HL-60 (cell line): ENCODE results near the gene IKBKG.

Experiments used
- DNase-seq, 2 experiments: peaks; one replicate each; pipeline ENCODE4 v3.0.0-alpha.2; 2010 to 2020; ENCODE audit warnings: low read depth in 1 of 2, low spot score in 1 of 2
- H3K27ac ChIP-seq: fragments of 250-450 bp; sonication (Bioruptor Pico); replicated peaks from 2 replicates; pipeline ENCODE4 v1.5.1; 2020; ENCODE audit warnings: mild to moderate bottlenecking, moderate library complexity
- H3K27me3 ChIP-seq: fragments of 250-450 bp; sonication (Bioruptor Pico); 2 replicates; pipeline ENCODE4 v1.5.1; 2021; ENCODE audit warnings: mild to moderate bottlenecking, moderate library complexity; ENCODE audit not compliant: insufficient read depth, poor library complexity, severe bottlenecking
- H3K4me3 ChIP-seq: replicated peaks from 2 replicates; pipeline ENCODE4 v1.5.1; 2011; ENCODE audit warnings: mild to moderate bottlenecking, control low read depth, low read length; ENCODE audit not compliant: insufficient read depth
- GABPA ChIP-seq: IDR thresholded peaks from 2 replicates; pipeline ENCODE4 v1.6.1; 2012; ENCODE audit warnings: low read depth
- POLR2AphosphoS5 ChIP-seq: IDR thresholded peaks from 2 replicates; pipeline ENCODE4 v1.6.1; 2012; ENCODE audit warnings: low read depth
- SPI1 ChIP-seq: IDR thresholded peaks from 2 replicates; pipeline ENCODE4 v1.6.1; 2012; ENCODE audit warnings: low read depth, mild to moderate bottlenecking, borderline replicate concordance
- TF ChIP-seq, protein P1 (sequence below): IDR thresholded peaks from one replicate; pipeline ENCODE4 v1.5.1; 2011; ENCODE audit warnings: low read length, control low read depth, inconsistent platforms; ENCODE audit not compliant: insufficient read depth
- TF ChIP-seq, protein P2 (sequence below): IDR thresholded peaks from 2 replicates; pipeline ENCODE4 v1.6.1; 2012; ENCODE audit warnings: low read depth; ENCODE audit not compliant: insufficient replicate concordance

Gene IKBKG

DNA sequence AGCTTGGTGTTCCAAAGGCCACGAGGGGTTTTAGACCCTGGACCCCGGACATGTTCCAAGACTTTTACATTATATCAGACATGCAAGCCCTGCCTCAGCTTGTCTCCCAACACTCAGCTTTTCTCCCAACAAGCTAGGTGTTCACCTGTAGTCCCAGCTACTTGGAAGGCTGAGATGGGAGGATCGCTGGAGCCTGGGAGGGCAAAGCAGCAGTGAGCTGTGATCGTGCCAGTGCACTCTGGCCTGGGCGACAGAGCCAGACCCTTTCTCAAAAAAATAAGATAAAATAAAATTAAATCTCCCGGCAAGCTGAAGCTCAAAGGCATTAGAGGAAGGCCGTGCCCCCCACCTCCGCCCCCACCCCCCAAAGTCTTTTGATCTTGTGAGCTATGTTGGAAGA is 51.2 kb downstream of the IKBKG start:
- TF ChIP-seq GABPA, result no peak
- TF ChIP-seq SPI1, result no peak
- TF ChIP-seq, protein P1, sequence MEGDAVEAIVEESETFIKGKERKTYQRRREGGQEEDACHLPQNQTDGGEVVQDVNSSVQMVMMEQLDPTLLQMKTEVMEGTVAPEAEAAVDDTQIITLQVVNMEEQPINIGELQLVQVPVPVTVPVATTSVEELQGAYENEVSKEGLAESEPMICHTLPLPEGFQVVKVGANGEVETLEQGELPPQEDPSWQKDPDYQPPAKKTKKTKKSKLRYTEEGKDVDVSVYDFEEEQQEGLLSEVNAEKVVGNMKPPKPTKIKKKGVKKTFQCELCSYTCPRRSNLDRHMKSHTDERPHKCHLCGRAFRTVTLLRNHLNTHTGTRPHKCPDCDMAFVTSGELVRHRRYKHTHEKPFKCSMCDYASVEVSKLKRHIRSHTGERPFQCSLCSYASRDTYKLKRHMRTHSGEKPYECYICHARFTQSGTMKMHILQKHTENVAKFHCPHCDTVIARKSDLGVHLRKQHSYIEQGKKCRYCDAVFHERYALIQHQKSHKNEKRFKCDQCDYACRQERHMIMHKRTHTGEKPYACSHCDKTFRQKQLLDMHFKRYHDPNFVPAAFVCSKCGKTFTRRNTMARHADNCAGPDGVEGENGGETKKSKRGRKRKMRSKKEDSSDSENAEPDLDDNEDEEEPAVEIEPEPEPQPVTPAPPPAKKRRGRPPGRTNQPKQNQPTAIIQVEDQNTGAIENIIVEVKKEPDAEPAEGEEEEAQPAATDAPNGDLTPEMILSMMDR, result no peak
- TF ChIP-seq, protein P2, sequence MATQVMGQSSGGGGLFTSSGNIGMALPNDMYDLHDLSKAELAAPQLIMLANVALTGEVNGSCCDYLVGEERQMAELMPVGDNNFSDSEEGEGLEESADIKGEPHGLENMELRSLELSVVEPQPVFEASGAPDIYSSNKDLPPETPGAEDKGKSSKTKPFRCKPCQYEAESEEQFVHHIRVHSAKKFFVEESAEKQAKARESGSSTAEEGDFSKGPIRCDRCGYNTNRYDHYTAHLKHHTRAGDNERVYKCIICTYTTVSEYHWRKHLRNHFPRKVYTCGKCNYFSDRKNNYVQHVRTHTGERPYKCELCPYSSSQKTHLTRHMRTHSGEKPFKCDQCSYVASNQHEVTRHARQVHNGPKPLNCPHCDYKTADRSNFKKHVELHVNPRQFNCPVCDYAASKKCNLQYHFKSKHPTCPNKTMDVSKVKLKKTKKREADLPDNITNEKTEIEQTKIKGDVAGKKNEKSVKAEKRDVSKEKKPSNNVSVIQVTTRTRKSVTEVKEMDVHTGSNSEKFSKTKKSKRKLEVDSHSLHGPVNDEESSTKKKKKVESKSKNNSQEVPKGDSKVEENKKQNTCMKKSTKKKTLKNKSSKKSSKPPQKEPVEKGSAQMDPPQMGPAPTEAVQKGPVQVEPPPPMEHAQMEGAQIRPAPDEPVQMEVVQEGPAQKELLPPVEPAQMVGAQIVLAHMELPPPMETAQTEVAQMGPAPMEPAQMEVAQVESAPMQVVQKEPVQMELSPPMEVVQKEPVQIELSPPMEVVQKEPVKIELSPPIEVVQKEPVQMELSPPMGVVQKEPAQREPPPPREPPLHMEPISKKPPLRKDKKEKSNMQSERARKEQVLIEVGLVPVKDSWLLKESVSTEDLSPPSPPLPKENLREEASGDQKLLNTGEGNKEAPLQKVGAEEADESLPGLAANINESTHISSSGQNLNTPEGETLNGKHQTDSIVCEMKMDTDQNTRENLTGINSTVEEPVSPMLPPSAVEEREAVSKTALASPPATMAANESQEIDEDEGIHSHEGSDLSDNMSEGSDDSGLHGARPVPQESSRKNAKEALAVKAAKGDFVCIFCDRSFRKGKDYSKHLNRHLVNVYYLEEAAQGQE, result no peak
- TF ChIP-seq POLR2AphosphoS5, result no peak
- DNase-seq, result no peak
- Histone ChIP-seq H3K27ac (no peak overlapping the region), H3K4me3 (no peak overlapping the region), H3K27me3 (no peaks in the 10 kb centered on the region)

DNA sequence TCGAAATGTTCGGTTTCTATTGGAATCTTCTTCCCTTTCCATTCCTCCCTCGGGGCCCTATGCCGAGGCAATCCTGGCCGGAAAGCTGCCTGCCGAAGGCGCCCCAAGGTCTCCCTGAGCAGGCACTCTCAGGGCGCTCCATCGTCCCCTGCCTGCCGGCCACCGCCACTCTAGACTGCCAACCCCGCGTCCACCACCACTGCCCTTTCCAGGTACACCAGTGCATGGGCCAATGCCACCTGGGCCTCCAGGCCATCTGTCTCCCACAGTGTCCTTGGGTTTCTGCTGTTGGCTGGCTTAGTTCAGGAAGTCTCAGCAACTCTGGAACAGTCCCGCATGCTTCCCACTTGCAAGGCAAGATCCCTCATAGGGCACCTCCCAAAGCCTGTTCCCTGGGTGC is 52.1 kb downstream of the IKBKG start:
- no peak overlapping the region for H3K27ac ChIP-seq
- DNase-seq, result no peak
- no peaks in the 10 kb centered on the region for H3K27me3 ChIP-seq
- no peak overlapping the region for H3K4me3 ChIP-seq
- TF ChIP-seq GABPA (no peak), POLR2AphosphoS5 (no peak), SPI1 (no peak)
- TF ChIP-seq, protein P2, result no peak
- TF ChIP-seq, protein P1, result no peak

DNA sequence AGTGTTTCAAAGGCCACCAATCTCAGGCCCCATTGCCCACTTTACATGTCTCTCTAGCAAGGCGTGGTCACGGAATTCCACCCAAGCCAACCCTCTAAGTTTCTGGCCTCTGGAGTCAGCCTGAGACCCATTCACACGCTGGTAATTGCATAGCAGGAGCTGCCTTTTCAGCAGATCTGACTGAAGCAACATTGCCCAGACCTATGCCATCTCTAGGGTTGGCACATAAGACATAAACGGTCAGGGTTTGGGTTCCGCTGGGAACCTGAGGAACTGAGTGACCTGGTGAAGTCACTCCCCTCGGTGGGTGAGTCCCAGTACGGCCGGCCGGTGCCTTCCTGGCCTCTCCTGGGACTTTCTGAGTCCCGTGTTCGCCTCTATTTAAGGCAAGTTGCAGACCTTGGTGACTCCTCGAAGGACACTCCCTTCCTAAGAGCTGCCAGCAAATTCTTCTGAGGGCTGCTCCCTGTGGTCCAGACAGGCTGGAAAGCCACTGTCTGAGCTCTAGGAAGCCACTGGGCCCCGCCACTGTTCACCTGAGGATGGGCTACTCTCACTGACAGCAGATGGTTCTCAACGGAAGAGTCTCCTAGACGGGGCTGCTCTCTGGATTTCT is 53.4 kb downstream of the IKBKG start:
- TF ChIP-seq SPI1 (no peak), POLR2AphosphoS5 (no peak), GABPA (no peak)
- TF ChIP-seq, protein P2, result no peak
- TF ChIP-seq, protein P1, result no peak
- no peaks in the 10 kb centered on the region for H3K27me3 ChIP-seq
- DNase-seq, result no peak
- H3K27ac ChIP-seq, result no peak overlapping the region
- H3K4me3 ChIP-seq, result no peak overlapping the region
